ENCODE data around the gene MEN1. TPM values are rescaled to one million over a fixed set of nuclear protein-coding genes. Genes with fewer than 3 reads are reported as not detected.

Gene MEN1
- total and polyA plus RNA-seq, 5 donors from 2014 or later = 20.9 to 31.3 (median 24.9) TPM

- no peak for ATAC-seq (ENCODE audit: low read depth in 2 of 2)
- peaks cover 0 to 10% (median 2%) of the 10 kb centered on the region in 4 donors for H3K4me1 Mint-ChIP-seq
These were observed 29.0 kb upstream of the MEN1 start for GRCh38 chr11:64839335-64839734.

GRCh38 chr11:64838600-64839334, 28.4 kb upstream of the MEN1 start:
- Histone ChIP-seq H3K4me1 (ENCODE audit: control insufficient read depth, insufficient read depth, low read length, poor library complexity, severe bottlenecking) (peaks cover 7% of the 10 kb centered on the region), H3K27ac (ENCODE audit: insufficient read depth, low read length, poor library complexity, severe bottlenecking) (no peak overlapping the region), H3K27me3 (ENCODE audit: control insufficient read depth, insufficient read depth, low read length) (no peaks in the 10 kb centered on the region), H3K36me3 (ENCODE audit: control insufficient read depth, insufficient read depth, low read length) (no peaks in the 10 kb centered on the region), H3K4me3 (ENCODE audit: low read depth, low read length) (no peak overlapping the region), H3K9me3 (ENCODE audit: control insufficient read depth in 2 of 2, low read length in 2 of 2) (no peaks in the 10 kb centered on the region)
- H3K27me3 Mint-ChIP-seq = peaks cover 5% of the 10 kb centered on the region
- H3K27ac Mint-ChIP-seq = no peak overlapping the region
- H3K9me3 Mint-ChIP-seq = no peaks in the 10 kb centered on the region
- H3K4me3 Mint-ChIP-seq = no peak overlapping the region
- H3K4me1 Mint-ChIP-seq = peaks cover 0 to 6% (median under 1%) of the 10 kb centered on the region in 4 donors
- no peak for ATAC-seq (ENCODE audit: low read depth in 2 of 2)
- no peak for DNase-seq
- peaks cover 4% of the 10 kb centered on the region for H3K36me3 Mint-ChIP-seq

More at GRCh38 chr11:64839335-64839734, 29.0 kb upstream of the MEN1 start:
- Histone ChIP-seq H3K27ac (ENCODE audit: insufficient read depth, low read length, poor library complexity, severe bottlenecking) (no peak overlapping the region), H3K4me1 (ENCODE audit: control insufficient read depth, insufficient read depth, low read length, poor library complexity, severe bottlenecking) (peaks cover 12% of the 10 kb centered on the region), H3K4me3 (ENCODE audit: low read depth, low read length) (no peak overlapping the region), H3K36me3 (ENCODE audit: control insufficient read depth, insufficient read depth, low read length) (no peaks in the 10 kb centered on the region), H3K9me3 (ENCODE audit: control insufficient read depth in 2 of 2, low read length in 2 of 2) (no peaks in the 10 kb centered on the region), H3K27me3 (ENCODE audit: control insufficient read depth, insufficient read depth, low read length) (no peaks in the 10 kb centered on the region)
- DNase-seq = no peak
- Mint-ChIP-seq H3K36me3 (peaks cover 4% of the 10 kb centered on the region), H3K27ac (no peak overlapping the region), H3K9me3 (no peaks in the 10 kb centered on the region), H3K27me3 (peaks cover 8% of the 10 kb centered on the region), H3K4me3 (peak overlapping the region in 2 of 4 donors; percentile 73 to 75)

- Histone ChIP-seq H3K27ac (ENCODE audit: insufficient read depth, low read length, poor library complexity, severe bottlenecking) (no peak overlapping the region), H3K36me3 (ENCODE audit: control insufficient read depth, insufficient read depth, low read length) (no peaks in the 10 kb centered on the region), H3K27me3 (ENCODE audit: control insufficient read depth, insufficient read depth, low read length) (no peaks in the 10 kb centered on the region), H3K4me1 (ENCODE audit: control insufficient read depth, insufficient read depth, low read length, poor library complexity, severe bottlenecking) (peaks cover 4% of the 10 kb centered on the region), H3K9me3 (ENCODE audit: control insufficient read depth in 2 of 2, low read length in 2 of 2) (no peaks in the 10 kb centered on the region), H3K4me3 (ENCODE audit: low read depth, low read length) (no peak overlapping the region)
- no peak for ATAC-seq (ENCODE audit: low read depth in 2 of 2)
- peaks cover 4% of the 10 kb centered on the region for H3K27me3 Mint-ChIP-seq
- H3K4me3 Mint-ChIP-seq = no peak overlapping the region
- peaks cover 4% of the 10 kb centered on the region for H3K36me3 Mint-ChIP-seq
- DNase-seq = no peak
- H3K9me3 Mint-ChIP-seq = no peaks in the 10 kb centered on the region
- H3K4me1 Mint-ChIP-seq = no peaks in the 10 kb centered on the region
- no peak overlapping the region for H3K27ac Mint-ChIP-seq
These were observed 27.6 kb upstream of the MEN1 start for GRCh38 chr11:64837887-64838351.

- ATAC-seq (ENCODE audit: low read depth in 2 of 2) (no peak), DNase-seq (no peak)
- Histone ChIP-seq H3K27me3 (ENCODE audit: control insufficient read depth, insufficient read depth, low read length) (no peaks in the 10 kb centered on the region), H3K4me3 (ENCODE audit: low read depth, low read length) (no peak overlapping the region), H3K36me3 (ENCODE audit: control insufficient read depth, insufficient read depth, low read length) (no peaks in the 10 kb centered on the region), H3K4me1 (ENCODE audit: control insufficient read depth, insufficient read depth, low read length, poor library complexity, severe bottlenecking) (peaks cover 4% of the 10 kb centered on the region), H3K9me3 (ENCODE audit: control insufficient read depth in 2 of 2, low read length in 2 of 2) (no peaks in the 10 kb centered on the region), H3K27ac (ENCODE audit: insufficient read depth, low read length, poor library complexity, severe bottlenecking) (no peak overlapping the region)
- H3K4me3 Mint-ChIP-seq = no peak overlapping the region
- H3K4me1 Mint-ChIP-seq = no peaks in the 10 kb centered on the region
- H3K27ac Mint-ChIP-seq = no peak overlapping the region
- H3K9me3 Mint-ChIP-seq = no peaks in the 10 kb centered on the region
- peaks cover 4% of the 10 kb centered on the region for H3K36me3 Mint-ChIP-seq
- H3K27me3 Mint-ChIP-seq = peaks cover 4% of the 10 kb centered on the region
These were observed 26.2 kb upstream of the MEN1 start for GRCh38 chr11:64836448-64837072.

GRCh38 chr11:64835616-64836447, 25.5 kb upstream of the MEN1 start:
- Mint-ChIP-seq H3K27ac (no peak overlapping the region), H3K36me3 (peaks cover 4% of the 10 kb centered on the region), H3K9me3 (no peaks in the 10 kb centered on the region), H3K4me3 (no peak overlapping the region), H3K27me3 (peaks cover under 1% of the 10 kb centered on the region), H3K4me1 (no peaks in the 10 kb centered on the region)
- Histone ChIP-seq H3K9me3 (ENCODE audit: control insufficient read depth in 2 of 2, low read length in 2 of 2) (no peaks in the 10 kb centered on the region), H3K4me3 (ENCODE audit: low read depth, low read length) (no peak overlapping the region), H3K4me1 (ENCODE audit: control insufficient read depth, insufficient read depth, low read length, poor library complexity, severe bottlenecking) (peaks cover 4% of the 10 kb centered on the region), H3K27ac (ENCODE audit: insufficient read depth, low read length, poor library complexity, severe bottlenecking) (no peak overlapping the region), H3K27me3 (ENCODE audit: control insufficient read depth, insufficient read depth, low read length) (no peaks in the 10 kb centered on the region), H3K36me3 (ENCODE audit: control insufficient read depth, insufficient read depth, low read length) (no peaks in the 10 kb centered on the region)
- DNase-seq (no peak), ATAC-seq (ENCODE audit: low read depth in 2 of 2) (no peak)

GRCh38 chr11:64834723-64835615, 24.6 kb upstream of the MEN1 start:
- Histone ChIP-seq H3K36me3 (ENCODE audit: control insufficient read depth, insufficient read depth, low read length) (no peaks in the 10 kb centered on the region), H3K4me3 (ENCODE audit: low read depth, low read length) (no peak overlapping the region), H3K4me1 (ENCODE audit: control insufficient read depth, insufficient read depth, low read length, poor library complexity, severe bottlenecking) (peaks cover 4% of the 10 kb centered on the region), H3K9me3 (ENCODE audit: control insufficient read depth in 2 of 2, low read length in 2 of 2) (no peaks in the 10 kb centered on the region), H3K27me3 (ENCODE audit: control insufficient read depth, insufficient read depth, low read length) (no peaks in the 10 kb centered on the region), H3K27ac (ENCODE audit: insufficient read depth, low read length, poor library complexity, severe bottlenecking) (no peak overlapping the region)
- H3K27ac Mint-ChIP-seq = no peak overlapping the region
- no peak for DNase-seq
- H3K27me3 Mint-ChIP-seq = no peaks in the 10 kb centered on the region
- H3K4me3 Mint-ChIP-seq = no peak overlapping the region
- H3K9me3 Mint-ChIP-seq = no peaks in the 10 kb centered on the region
- no peaks in the 10 kb centered on the region for H3K4me1 Mint-ChIP-seq
- H3K36me3 Mint-ChIP-seq = peaks cover 4% of the 10 kb centered on the region
- ATAC-seq (ENCODE audit: low read depth in 2 of 2) = no peak

Data from CD4-positive, CD25-positive, alpha-beta regulatory T cell (primary cell).